Measurements from ENCODE around the gene RBL1. TPM values are rescaled to one million over a fixed set of nuclear protein-coding genes. Genes with fewer than 3 reads are reported as not detected.
"Not testable (repeated sequence)": the region's sequence is repeated elsewhere in the genome, so short reads cannot be mapped to it uniquely, and the experiment has no call there.

Gene RBL1
- 5.8 TPM for polyA plus RNA-seq (2013, experiment 1 of 2)
- 5.1 TPM for polyA plus RNA-seq (2013, experiment 2 of 2)

GRCh38 chr20:37095599-37096414 lies at the start of gene RBL1:
Gene RBL1, minus strand, starts transcription at chr20:37095997. Its CDS starts 69 bp downstream, at chr20:37095928.
- WGBS, 2 experiments (ENCODE audit: insufficient coverage in 2 of 2), result 1% methylated on average over 47 of the region's 58 CpGs
- Histone ChIP-seq H3K36me3 (ENCODE audit: control insufficient read depth, insufficient read depth, low read length) (peaks cover 13% of the 10 kb centered on the region), H3K9me3 (ENCODE audit: control insufficient read depth, low read length) (no peaks in the 10 kb centered on the region), H3K4me1 (ENCODE audit: control insufficient read depth, insufficient read depth, low read length, poor library complexity, severe bottlenecking) (no peaks in the 10 kb centered on the region), H3K4me3 (ENCODE audit: extremely low read depth, insufficient read depth, low read length, poor library complexity, severe bottlenecking) (peak within 1 kb of the TSS; percentile 56), H3K27ac (ENCODE audit: low read depth, low read length, severe bottlenecking) (peak within 1 kb of the TSS; percentile 94)

- Histone ChIP-seq H3K9me3 (ENCODE audit: control insufficient read depth, low read length) (no peaks in the 10 kb centered on the region), H3K27ac (ENCODE audit: low read depth, low read length, severe bottlenecking) (no peak overlapping the region), H3K36me3 (ENCODE audit: control insufficient read depth, insufficient read depth, low read length) (no peaks in the 10 kb centered on the region), H3K4me3 (ENCODE audit: extremely low read depth, insufficient read depth, low read length, poor library complexity, severe bottlenecking) (no peak overlapping the region), H3K4me1 (ENCODE audit: control insufficient read depth, insufficient read depth, low read length, poor library complexity, severe bottlenecking) (no peaks in the 10 kb centered on the region)
- 93 to 96% methylated on average over 3 of the region's 8 CpGs for WGBS, 2 experiments (ENCODE audit: insufficient coverage in 2 of 2)
Observed at GRCh38 chr20:37144856-37145404, 49.1 kb upstream of the RBL1 start.

- Histone ChIP-seq H3K27ac (ENCODE audit: low read depth, low read length, severe bottlenecking) (no peak overlapping the region), H3K9me3 (ENCODE audit: control insufficient read depth, low read length) (no peaks in the 10 kb centered on the region), H3K36me3 (ENCODE audit: control insufficient read depth, insufficient read depth, low read length) (no peaks in the 10 kb centered on the region), H3K4me3 (ENCODE audit: extremely low read depth, insufficient read depth, low read length, poor library complexity, severe bottlenecking) (no peak overlapping the region), H3K4me1 (ENCODE audit: control insufficient read depth, insufficient read depth, low read length, poor library complexity, severe bottlenecking) (no peaks in the 10 kb centered on the region)
- 86 to 100% methylated on average over 1 of the region's 3 CpGs for WGBS, 2 experiments (ENCODE audit: insufficient coverage in 2 of 2)
Observed at GRCh38 chr20:37142708-37143107, 46.9 kb upstream of the RBL1 start.

- whole genome bisulfite sequencing, 2 experiments (ENCODE audit: insufficient coverage in 2 of 2), result 96 to 100% methylated on average over 3 of the region's 4 CpGs
- no peaks in the 10 kb centered on the region for H3K9me3 ChIP-seq (ENCODE audit: control insufficient read depth, low read length)
- H3K4me3 ChIP-seq (ENCODE audit: extremely low read depth, insufficient read depth, low read length, poor library complexity, severe bottlenecking), result no peak overlapping the region
- no peaks in the 10 kb centered on the region for H3K4me1 ChIP-seq (ENCODE audit: control insufficient read depth, insufficient read depth, low read length, poor library complexity, severe bottlenecking)
- no peaks in the 10 kb centered on the region for H3K36me3 ChIP-seq (ENCODE audit: control insufficient read depth, insufficient read depth, low read length)
- H3K27ac ChIP-seq (ENCODE audit: low read depth, low read length, severe bottlenecking), result no peak overlapping the region
Observed at GRCh38 chr20:37137547-37137946, 41.8 kb upstream of the RBL1 start.

GRCh38 chr20:37133952-37134351 lies 38.2 kb upstream of the RBL1 start:
- 83 to 89% methylated on average over 2 of the region's 2 CpGs for WGBS, 2 experiments (ENCODE audit: insufficient coverage in 2 of 2)

GRCh38 chr20:37131486-37131885 lies 35.7 kb upstream of the RBL1 start:
- WGBS, 2 experiments (ENCODE audit: insufficient coverage in 2 of 2), result 90% methylated on average over 2 of the region's 3 CpGs; no CpG with 5 or more reads in 1 of the 2 experiments
- Histone ChIP-seq H3K36me3 (ENCODE audit: control insufficient read depth, insufficient read depth, low read length) (no peaks in the 10 kb centered on the region), H3K27ac (ENCODE audit: low read depth, low read length, severe bottlenecking) (no peak overlapping the region)

More at GRCh38 chr20:37133952-37134351, 38.2 kb upstream of the RBL1 start:
- Histone ChIP-seq H3K4me1 (ENCODE audit: control insufficient read depth, insufficient read depth, low read length, poor library complexity, severe bottlenecking) (no peaks in the 10 kb centered on the region), H3K4me3 (ENCODE audit: extremely low read depth, insufficient read depth, low read length, poor library complexity, severe bottlenecking) (no peak overlapping the region), H3K9me3 (ENCODE audit: control insufficient read depth, low read length) (no peaks in the 10 kb centered on the region), H3K36me3 (ENCODE audit: control insufficient read depth, insufficient read depth, low read length) (no peaks in the 10 kb centered on the region), H3K27ac (ENCODE audit: low read depth, low read length, severe bottlenecking) (no peak overlapping the region)

GRCh38 chr20:37128803-37129202 lies 33.0 kb upstream of the RBL1 start:
- H3K4me3 ChIP-seq (ENCODE audit: extremely low read depth, insufficient read depth, low read length, poor library complexity, severe bottlenecking), result no peak overlapping the region
- H3K4me1 ChIP-seq (ENCODE audit: control insufficient read depth, insufficient read depth, low read length, poor library complexity, severe bottlenecking), result no peaks in the 10 kb centered on the region
- no peaks in the 10 kb centered on the region for H3K9me3 ChIP-seq (ENCODE audit: control insufficient read depth, low read length)
- WGBS, 2 experiments (ENCODE audit: insufficient coverage in 2 of 2), result 81 to 83% methylated on average over 2 to 3 of the region's 3 CpGs
- no peak overlapping the region for H3K27ac ChIP-seq (ENCODE audit: low read depth, low read length, severe bottlenecking)
- H3K36me3 ChIP-seq (ENCODE audit: control insufficient read depth, insufficient read depth, low read length), result no peaks in the 10 kb centered on the region

More at GRCh38 chr20:37131486-37131885, 35.7 kb upstream of the RBL1 start:
- Histone ChIP-seq H3K4me3 (ENCODE audit: extremely low read depth, insufficient read depth, low read length, poor library complexity, severe bottlenecking) (no peak overlapping the region), H3K9me3 (ENCODE audit: control insufficient read depth, low read length) (no peaks in the 10 kb centered on the region), H3K4me1 (ENCODE audit: control insufficient read depth, insufficient read depth, low read length, poor library complexity, severe bottlenecking) (no peaks in the 10 kb centered on the region)

GRCh38 chr20:37126290-37126689 lies 30.5 kb upstream of the RBL1 start:
- not testable (repeated sequence) for H3K36me3 ChIP-seq (ENCODE audit: control insufficient read depth, insufficient read depth, low read length); H3K9me3 ChIP-seq (ENCODE audit: control insufficient read depth, low read length); H3K4me1 ChIP-seq (ENCODE audit: control insufficient read depth, insufficient read depth, low read length, poor library complexity, severe bottlenecking); H3K4me3 ChIP-seq (ENCODE audit: extremely low read depth, insufficient read depth, low read length, poor library complexity, severe bottlenecking); H3K27ac ChIP-seq (ENCODE audit: low read depth, low read length, severe bottlenecking)
- no CpG with 5 or more reads among the region's 30 CpGs for WGBS, 2 experiments (ENCODE audit: insufficient coverage in 2 of 2)

GRCh38 chr20:37123441-37123840 lies 27.6 kb upstream of the RBL1 start:
- WGBS, 2 experiments (ENCODE audit: insufficient coverage in 2 of 2), result 83 to 100% methylated on average over 1 to 3 of the region's 6 CpGs
- no peak overlapping the region for H3K27ac ChIP-seq (ENCODE audit: low read depth, low read length, severe bottlenecking)
- no peak overlapping the region for H3K4me3 ChIP-seq (ENCODE audit: extremely low read depth, insufficient read depth, low read length, poor library complexity, severe bottlenecking)
- no peaks in the 10 kb centered on the region for H3K36me3 ChIP-seq (ENCODE audit: control insufficient read depth, insufficient read depth, low read length)
- no peaks in the 10 kb centered on the region for H3K9me3 ChIP-seq (ENCODE audit: control insufficient read depth, low read length)
- no peaks in the 10 kb centered on the region for H3K4me1 ChIP-seq (ENCODE audit: control insufficient read depth, insufficient read depth, low read length, poor library complexity, severe bottlenecking)

- H3K9me3 ChIP-seq (ENCODE audit: control insufficient read depth, low read length), result no peaks in the 10 kb centered on the region
- no peaks in the 10 kb centered on the region for H3K4me1 ChIP-seq (ENCODE audit: control insufficient read depth, insufficient read depth, low read length, poor library complexity, severe bottlenecking)
- H3K4me3 ChIP-seq (ENCODE audit: extremely low read depth, insufficient read depth, low read length, poor library complexity, severe bottlenecking), result no peak overlapping the region
- no peak overlapping the region for H3K27ac ChIP-seq (ENCODE audit: low read depth, low read length, severe bottlenecking)
- 84 to 100% methylated on average over 1 to 2 of the region's 4 CpGs for WGBS, 2 experiments (ENCODE audit: insufficient coverage in 2 of 2)
- H3K36me3 ChIP-seq (ENCODE audit: control insufficient read depth, insufficient read depth, low read length), result no peaks in the 10 kb centered on the region
Observed at GRCh38 chr20:37120497-37120896, 24.7 kb upstream of the RBL1 start.

All from mesodermal cell (in vitro differentiated cells).